Pancreas (tissue), 10 donors: ENCODE data around the gene EEF1A2. TPM values are rescaled to one million over a fixed set of nuclear protein-coding genes. Genes with fewer than 3 reads are reported as not detected.

Experiments
- ATAC-seq, 4 donors: fragments of 200-7000 bp; cut with Tn5 transposase; one replicate each; pipeline versions ENCODE4 v1.8.0 to v1.9.1; 2020; ENCODE audit warnings: mild to moderate bottlenecking in 4 of 4, moderate library complexity in 4 of 4
- DNase-seq, 6 donors: peaks; one replicate each; pipeline ENCODE4 v3.0.0-alpha.2; 2020
- FAIRE-seq: peaks from 2 replicates; lab custom pipeline; 2012; peaks lifted over from hg19 to GRCh38; lab: Jason Lieb, UNC
- H3K27ac ChIP-seq, 4 donors: fragments of 200-600 bp; sonication (generic); 1 replicate in 3 of 4; 2 replicates in 1 of 4; pipeline versions ENCODE4 v1.5.0 to v1.8.0; 2020
- H3K27me3 ChIP-seq, 4 donors: fragments of 200-600 bp; one replicate each; pipeline ENCODE4 v1.8.0; 2021
- H3K36me3 ChIP-seq, 3 donors: fragments of 200-600 bp; sonication (generic) in 1 of 3; one replicate each; pipeline versions ENCODE4 v1.5.0 to v1.8.0; 2020 to 2021
- H3K4me1 ChIP-seq, 3 donors: fragments of 200-600 bp; one replicate each; pipeline ENCODE4 v1.8.0; 2021
- H3K4me3 ChIP-seq, 4 donors: fragments of 200-600 bp; sonication (generic) in 2 of 4; one replicate each; pipeline versions ENCODE4 v1.5.0 to v1.8.0; 2020 to 2021
- H3K9me3 ChIP-seq, 4 donors: fragments of 200-600 bp; one replicate each; pipeline ENCODE4 v1.8.0; 2021
- WGBS, 2 donors: extraction: QIAGEN DNeasy Blood & Tissue Kit; methylation state at CpG; one replicate each; pipeline ENCODE4 v1.1.7; 2013; 5-methylcytosine and 5-hydroxymethylcytosine counted together
- intact Hi-C, 3 donors: fragments of 100-400 bp; cut with DNase I; formaldehyde crosslinking; loops; one replicate each; pipeline versions ENCODE4 v1.11.1 to v1.14.2; 2022
- polyA plus RNA-seq, 2 donors: library from polyadenylated mRNA; stranded (reverse); fragments of 200-250 nt; gene quantifications; one replicate each; pipeline ENCODE4 v1.2.3, GENCODE V29; 2013
- total RNA-seq, 6 donors: library from RNA; stranded (reverse); fragmentation: NEBNext Ultra II Directional in 4 of 6; extraction: Animal tissue kit (Norgen Biotek cat#: 25700) in 4 of 6; gene quantifications; one replicate each; pipeline versions ENCODE4 v1.2.1 to v1.2.4, GENCODE V29; 2021 to 2023
- TF ChIP-seq, protein P1 (sequence below), 4 donors: fragments of 200-600 bp; sonication (generic) in 3 of 4; IDR thresholded peaks; one replicate each; pipeline versions ENCODE4 v1.5.0 to v1.8.0; 2021; ENCODE audit warnings: antibody characterized with exemption in 4 of 4
- donor health status: healthy with polysubstance abuse.
- donor health status: DM: no; HTN: no; CAD: no; lungs with moderate emphysema.
- donor health status: DM: no; HTN: no; CAD: no.
- donor health status: control.
- donor health status: control.
- donor health status: Bipolar disorder and iron deficiency.
- donor health status: DM: yes; HTN: yes; CAD: no.
- donor health status: DM: no; HTN: no; CAD: no.
- donor health status: DM: no; HTN: no; CAD: no.
- donor health status: DM: yes; HTN: yes; CAD: no.

Gene EEF1A2
- total and polyA plus RNA-seq, 8 donors: 5.0 to 86.9 (median 19.7) TPM

- Histone ChIP-seq H3K4me3 (no peak overlapping the region), H3K9me3 (no peaks in the 10 kb centered on the region), H3K27me3 (no peaks in the 10 kb centered on the region), H3K4me1 (peaks cover 3 to 6% (median 4%) of the 10 kb centered on the region in 3 donors), H3K36me3 (no peaks in the 10 kb centered on the region), H3K27ac (no peak overlapping the region)
- ATAC-seq (no peak), DNase-seq (no peak), FAIRE-seq (no peak)
- intact Hi-C loops: loop anchor here in 1 of 3 donors (10.0 kb wide), 1 partner anchor 421 kb away; the partner anchor contains the start of gene ZNF512B
- whole genome bisulfite sequencing, 2 donors: 67 to 73% methylated on average over 6 of the region's 6 CpGs
- TF ChIP-seq, protein P1, sequence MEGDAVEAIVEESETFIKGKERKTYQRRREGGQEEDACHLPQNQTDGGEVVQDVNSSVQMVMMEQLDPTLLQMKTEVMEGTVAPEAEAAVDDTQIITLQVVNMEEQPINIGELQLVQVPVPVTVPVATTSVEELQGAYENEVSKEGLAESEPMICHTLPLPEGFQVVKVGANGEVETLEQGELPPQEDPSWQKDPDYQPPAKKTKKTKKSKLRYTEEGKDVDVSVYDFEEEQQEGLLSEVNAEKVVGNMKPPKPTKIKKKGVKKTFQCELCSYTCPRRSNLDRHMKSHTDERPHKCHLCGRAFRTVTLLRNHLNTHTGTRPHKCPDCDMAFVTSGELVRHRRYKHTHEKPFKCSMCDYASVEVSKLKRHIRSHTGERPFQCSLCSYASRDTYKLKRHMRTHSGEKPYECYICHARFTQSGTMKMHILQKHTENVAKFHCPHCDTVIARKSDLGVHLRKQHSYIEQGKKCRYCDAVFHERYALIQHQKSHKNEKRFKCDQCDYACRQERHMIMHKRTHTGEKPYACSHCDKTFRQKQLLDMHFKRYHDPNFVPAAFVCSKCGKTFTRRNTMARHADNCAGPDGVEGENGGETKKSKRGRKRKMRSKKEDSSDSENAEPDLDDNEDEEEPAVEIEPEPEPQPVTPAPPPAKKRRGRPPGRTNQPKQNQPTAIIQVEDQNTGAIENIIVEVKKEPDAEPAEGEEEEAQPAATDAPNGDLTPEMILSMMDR (IDR thresholded peaks at IDR 0.05): no peak
Observed at GRCh38 chr20:63543733-63544132, 44.9 kb upstream of the EEF1A2 start.

GRCh38 chr20:63543131-63543530 is 44.2 kb upstream of the EEF1A2 start:
- no peak overlapping the region for H3K27ac ChIP-seq
- H3K27me3 ChIP-seq: no peaks in the 10 kb centered on the region
- FAIRE-seq (no peak), DNase-seq (no peak), ATAC-seq (no peak)
- 83 to 89% methylated on average over 10 of the region's 10 CpGs for WGBS, 2 donors
- H3K4me1 ChIP-seq: peaks cover 3 to 10% (median 4%) of the 10 kb centered on the region in 3 donors
- no peaks in the 10 kb centered on the region for H3K36me3 ChIP-seq
- TF ChIP-seq, protein P1 (IDR thresholded peaks at IDR 0.05): no peak
- no peaks in the 10 kb centered on the region for H3K9me3 ChIP-seq
- intact Hi-C loops: loop anchor here in 1 of 3 donors (10.0 kb wide), 1 partner anchor 422 kb away; the partner anchor contains the start of gene ZNF512B
- no peak overlapping the region for H3K4me3 ChIP-seq

GRCh38 chr20:63542696-63543095 is 43.8 kb upstream of the EEF1A2 start:
- Histone ChIP-seq H3K36me3 (no peaks in the 10 kb centered on the region), H3K27me3 (no peaks in the 10 kb centered on the region), H3K27ac (no peak overlapping the region), H3K9me3 (no peaks in the 10 kb centered on the region), H3K4me3 (no peak overlapping the region), H3K4me1 (peaks cover 3 to 10% (median 4%) of the 10 kb centered on the region in 3 donors)
- WGBS, 2 donors: 80 to 85% methylated on average over 9 to 10 of the region's 10 CpGs
- intact Hi-C loops: loop anchor here in 1 of 3 donors (10.0 kb wide), 1 partner anchor 422 kb away; the partner anchor contains the start of gene ZNF512B
- no peak for ATAC-seq
- DNase-seq: no peak
- FAIRE-seq: no peak
- TF ChIP-seq, protein P1 (IDR thresholded peaks at IDR 0.05): no peak

- Histone ChIP-seq H3K9me3 (no peaks in the 10 kb centered on the region), H3K4me1 (peaks cover 3 to 10% (median 4%) of the 10 kb centered on the region in 3 donors), H3K27me3 (no peaks in the 10 kb centered on the region), H3K27ac (no peak overlapping the region), H3K4me3 (no peak overlapping the region), H3K36me3 (no peaks in the 10 kb centered on the region)
- FAIRE-seq: no peak
- intact Hi-C loops: loop anchor here in 1 of 3 donors (10.0 kb wide), 1 partner anchor 423 kb away; the partner anchor contains the start of gene ZNF512B
- TF ChIP-seq, protein P1 (IDR thresholded peaks at IDR 0.05): no peak
- 56 to 68% methylated on average over 36 of the region's 36 CpGs for WGBS, 2 donors
- ATAC-seq: no peak
- DNase-seq: no peak
Observed at GRCh38 chr20:63542031-63542559, 43.2 kb upstream of the EEF1A2 start.

DNA sequence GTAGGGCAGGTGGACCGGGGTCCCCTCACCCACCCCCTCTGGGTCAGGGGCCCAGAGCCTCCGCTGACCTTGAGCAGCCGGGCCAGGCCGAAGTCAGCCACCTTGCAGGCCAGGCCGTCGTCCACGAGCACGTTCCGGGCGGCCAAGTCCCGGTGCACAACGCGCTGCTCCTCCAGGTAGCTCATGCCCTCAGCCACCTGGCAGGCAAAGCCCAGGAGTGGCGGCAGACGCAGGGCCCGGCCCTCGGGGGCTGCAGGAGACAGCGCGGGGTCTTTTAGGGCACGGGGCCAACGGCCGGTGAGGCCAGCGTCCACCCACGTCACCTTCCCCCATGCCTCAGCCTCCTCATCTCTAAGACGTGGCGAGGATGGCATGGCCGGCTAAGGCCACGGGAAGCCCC is 42.5 kb upstream of the EEF1A2 start:
- Histone ChIP-seq H3K4me3 (no peak overlapping the region), H3K27me3 (no peaks in the 10 kb centered on the region), H3K27ac (no peak overlapping the region), H3K9me3 (no peaks in the 10 kb centered on the region), H3K4me1 (peaks cover 3 to 10% (median 4%) of the 10 kb centered on the region in 3 donors), H3K36me3 (no peaks in the 10 kb centered on the region)
- FAIRE-seq (no peak), DNase-seq (no peak), ATAC-seq (no peak)
- WGBS, 2 donors: 85 to 89% methylated on average over 22 to 28 of the region's 28 CpGs
- intact Hi-C loops: loop anchor here in 1 of 3 donors (10.0 kb wide), 1 partner anchor 423 kb away; the partner anchor contains the start of gene ZNF512B
- TF ChIP-seq, protein P1 (IDR thresholded peaks at IDR 0.05): no peak
